BE2C (cell line): Measurements from ENCODE around the gene GAPDHS. TPM values are rescaled to one million over a fixed set of nuclear protein-coding genes. Genes with fewer than 3 reads are reported as not detected.

Experiments
- DNase-seq: peaks from one replicate; pipeline ENCODE4 v3.0.0-alpha.2; 2020
- H3K27me3 ChIP-seq: fragments of 250-450 bp; sonication (Bioruptor Pico); 2 replicates; pipeline ENCODE4 v1.5.1; 2020; ENCODE audit warnings: mild to moderate bottlenecking
- H3K36me3 ChIP-seq: fragments of 250-450 bp; sonication (Bioruptor Pico); 2 replicates; pipeline ENCODE4 v1.5.1; 2020; ENCODE audit warnings: mild to moderate bottlenecking
- H3K4me1 ChIP-seq: fragments of 250-450 bp; sonication (Bioruptor Pico); 2 replicates; pipeline ENCODE4 v1.5.1; 2020
- H3K4me3 ChIP-seq: 2 replicates; pipeline ENCODE4 v1.5.1; 2011; ENCODE audit warnings: low read depth, low read length
- H3K9me3 ChIP-seq: fragments of 250-450 bp; sonication (Bioruptor Pico); 2 replicates; pipeline ENCODE4 v1.5.1; 2020
- polyA plus RNA-seq: library from polyadenylated mRNA; unstranded; fragments of >200 nt; gene quantifications from one replicate; pipeline ENCODE4 v1.2.1, GENCODE V29; 2012; ENCODE audit warnings: low read depth, missing spikeins; ENCODE audit not compliant: insufficient read length, insufficient read depth
- TF ChIP-seq, protein P1 (sequence below): IDR thresholded peaks from 2 replicates; pipeline ENCODE4 v1.5.1; 2012; ENCODE audit warnings: mild to moderate bottlenecking, low read depth, low read length

The GAPDHS gene
- not detected for polyA plus RNA-seq

DNA sequence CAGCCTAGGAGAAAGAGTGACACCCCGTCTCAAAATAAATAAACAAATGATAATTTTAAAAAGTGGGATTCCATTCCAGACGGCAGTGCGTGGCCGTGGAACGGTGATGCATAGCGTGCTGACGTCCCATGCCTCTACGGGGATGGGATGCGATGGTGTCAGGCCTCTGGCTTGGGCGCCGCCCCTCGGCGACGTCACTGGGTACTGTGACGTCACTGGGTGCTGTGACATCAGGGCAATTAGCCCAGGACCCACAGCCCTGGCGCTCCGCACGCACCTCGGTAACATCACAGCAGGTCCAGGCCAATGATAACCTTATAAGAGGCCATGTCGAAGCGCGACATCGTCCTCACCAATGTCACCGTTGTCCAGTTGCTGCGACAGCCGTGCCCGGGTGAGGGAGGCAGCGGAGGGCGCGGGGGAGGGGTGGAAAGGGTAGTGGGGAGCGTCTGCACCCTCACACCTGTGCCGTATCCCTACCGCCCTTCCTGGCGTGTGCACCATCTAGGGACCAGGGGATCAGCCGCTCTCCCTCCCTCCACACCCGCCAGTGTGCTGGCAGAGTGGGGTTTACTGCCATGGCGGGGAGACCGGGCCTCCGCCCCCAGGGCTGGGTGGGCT is at the start of gene GAPDHS:
GAPDHS (plus strand) TSS at position 256 of the 621 bp plus-strand sequence; CDS start at position 328, 72 bp downstream.
- Histone ChIP-seq H3K9me3 (0 out of 2 replicates have a peak, but pooled peaks cover 3% of the 10 kb centered on the region), H3K4me1 (no peaks in the 10 kb centered on the region)
- no peak for DNase-seq

DNA sequence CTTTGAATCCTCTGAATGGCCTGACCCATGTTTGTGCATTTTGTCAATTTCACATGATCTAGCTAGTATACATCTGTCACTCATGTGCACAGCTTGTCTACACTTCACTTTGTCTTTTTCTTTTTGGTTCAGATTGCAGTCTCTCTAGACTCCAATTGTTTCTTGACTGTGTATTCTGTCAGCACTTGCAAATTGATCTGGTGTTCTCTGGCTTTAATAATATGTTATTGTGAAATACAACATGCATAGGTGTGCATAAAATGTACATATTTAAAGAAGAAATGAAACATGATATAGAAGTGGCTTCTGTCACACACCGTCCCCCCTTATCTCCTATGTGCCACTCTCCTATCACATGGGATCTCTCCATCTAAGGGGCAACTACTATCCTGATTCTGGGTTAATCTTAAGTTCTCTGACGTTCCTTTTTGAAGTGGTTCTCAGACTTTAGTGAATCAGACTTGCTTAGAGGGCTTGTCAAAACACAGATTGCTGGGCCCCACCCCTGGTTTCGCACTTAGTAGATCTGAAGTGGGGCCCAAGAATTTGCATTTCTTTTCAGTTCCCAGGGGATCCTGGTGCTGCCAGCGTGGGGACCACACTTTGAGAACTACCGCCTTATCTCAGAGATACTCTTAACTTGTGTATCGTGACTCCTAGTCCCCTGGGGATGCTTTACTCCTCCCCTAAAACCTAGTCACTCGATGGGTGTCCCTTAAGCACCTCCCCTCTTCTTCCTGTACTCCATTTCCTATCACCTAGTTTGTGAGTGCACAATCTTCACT is 48.8 kb upstream of the GAPDHS start:
- no peaks in the 10 kb centered on the region for H3K27me3 ChIP-seq
- no peaks in the 10 kb centered on the region for H3K9me3 ChIP-seq
- TF ChIP-seq, protein P1, sequence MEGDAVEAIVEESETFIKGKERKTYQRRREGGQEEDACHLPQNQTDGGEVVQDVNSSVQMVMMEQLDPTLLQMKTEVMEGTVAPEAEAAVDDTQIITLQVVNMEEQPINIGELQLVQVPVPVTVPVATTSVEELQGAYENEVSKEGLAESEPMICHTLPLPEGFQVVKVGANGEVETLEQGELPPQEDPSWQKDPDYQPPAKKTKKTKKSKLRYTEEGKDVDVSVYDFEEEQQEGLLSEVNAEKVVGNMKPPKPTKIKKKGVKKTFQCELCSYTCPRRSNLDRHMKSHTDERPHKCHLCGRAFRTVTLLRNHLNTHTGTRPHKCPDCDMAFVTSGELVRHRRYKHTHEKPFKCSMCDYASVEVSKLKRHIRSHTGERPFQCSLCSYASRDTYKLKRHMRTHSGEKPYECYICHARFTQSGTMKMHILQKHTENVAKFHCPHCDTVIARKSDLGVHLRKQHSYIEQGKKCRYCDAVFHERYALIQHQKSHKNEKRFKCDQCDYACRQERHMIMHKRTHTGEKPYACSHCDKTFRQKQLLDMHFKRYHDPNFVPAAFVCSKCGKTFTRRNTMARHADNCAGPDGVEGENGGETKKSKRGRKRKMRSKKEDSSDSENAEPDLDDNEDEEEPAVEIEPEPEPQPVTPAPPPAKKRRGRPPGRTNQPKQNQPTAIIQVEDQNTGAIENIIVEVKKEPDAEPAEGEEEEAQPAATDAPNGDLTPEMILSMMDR: no peak
- H3K4me1 ChIP-seq: peaks cover 22% of the 10 kb centered on the region
- no peak for DNase-seq
- H3K36me3 ChIP-seq: no peaks in the 10 kb centered on the region
- H3K4me3 ChIP-seq: no peak overlapping the region

More for the DNA sequence above, at the start of gene GAPDHS:
- Histone ChIP-seq H3K36me3 (no peaks in the 10 kb centered on the region), H3K27me3 (peaks cover 64% of the 10 kb centered on the region), H3K4me3 (no peak within 1 kb of the TSS)
- TF ChIP-seq, protein P1: no peak

DNA sequence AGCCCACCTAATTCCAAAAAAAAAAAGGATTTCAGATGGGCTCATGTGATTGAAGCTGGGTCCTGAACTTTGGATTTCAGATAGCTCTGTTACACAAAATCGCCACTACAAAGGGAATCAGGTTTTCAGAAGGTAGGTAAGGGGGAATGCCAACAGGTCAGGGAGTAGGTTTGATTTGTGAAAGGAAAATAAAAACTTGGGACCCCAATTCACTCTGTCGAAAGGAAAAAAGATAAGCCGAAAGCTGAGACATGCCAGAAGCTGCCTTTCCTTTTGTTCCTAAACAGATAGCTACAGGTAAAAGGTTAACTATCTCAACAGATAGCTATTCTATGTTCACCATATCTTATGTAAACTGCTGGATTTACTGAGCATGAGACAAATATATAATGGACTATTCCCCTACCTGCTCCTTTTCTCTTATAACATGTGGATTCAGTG is 47.0 kb upstream of the GAPDHS start:
- Histone ChIP-seq H3K4me3 (no peak overlapping the region), H3K36me3 (no peaks in the 10 kb centered on the region), H3K27me3 (no peaks in the 10 kb centered on the region), H3K4me1 (peaks cover 22% of the 10 kb centered on the region), H3K9me3 (no peaks in the 10 kb centered on the region)
- DNase-seq: no peak
- TF ChIP-seq, protein P1: no peak

DNA sequence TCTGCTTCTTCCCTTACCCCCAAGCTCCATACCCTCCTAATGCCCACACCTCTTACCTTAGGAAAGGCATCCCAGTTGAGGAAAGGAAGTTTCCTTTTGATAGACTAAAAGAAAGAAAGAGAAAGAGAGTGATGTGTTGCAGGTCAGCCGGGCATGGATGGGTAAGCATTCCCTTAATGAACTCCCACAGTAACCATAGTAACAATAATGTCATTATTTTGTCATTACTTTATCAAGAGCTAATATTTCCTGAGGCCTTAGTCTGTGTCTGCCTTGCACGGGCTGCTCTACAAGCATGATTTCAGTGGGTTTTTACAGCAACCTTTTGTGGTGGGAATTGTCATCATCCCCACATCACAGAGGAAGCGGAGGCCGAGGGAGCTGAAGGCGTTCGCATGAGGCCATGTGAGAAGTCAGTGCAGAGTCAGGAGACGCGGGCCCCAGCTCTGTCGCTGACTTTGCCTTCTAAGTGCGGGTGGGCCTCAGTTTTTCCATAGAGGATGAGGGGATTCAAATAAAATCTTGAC is 45.5 kb upstream of the GAPDHS start:
- H3K36me3 ChIP-seq: no peaks in the 10 kb centered on the region
- DNase-seq: no peak
- H3K4me3 ChIP-seq: no peak overlapping the region
- H3K9me3 ChIP-seq: no peaks in the 10 kb centered on the region
- no peaks in the 10 kb centered on the region for H3K27me3 ChIP-seq
- TF ChIP-seq, protein P1: no peak
- peaks cover 22% of the 10 kb centered on the region for H3K4me1 ChIP-seq

DNA sequence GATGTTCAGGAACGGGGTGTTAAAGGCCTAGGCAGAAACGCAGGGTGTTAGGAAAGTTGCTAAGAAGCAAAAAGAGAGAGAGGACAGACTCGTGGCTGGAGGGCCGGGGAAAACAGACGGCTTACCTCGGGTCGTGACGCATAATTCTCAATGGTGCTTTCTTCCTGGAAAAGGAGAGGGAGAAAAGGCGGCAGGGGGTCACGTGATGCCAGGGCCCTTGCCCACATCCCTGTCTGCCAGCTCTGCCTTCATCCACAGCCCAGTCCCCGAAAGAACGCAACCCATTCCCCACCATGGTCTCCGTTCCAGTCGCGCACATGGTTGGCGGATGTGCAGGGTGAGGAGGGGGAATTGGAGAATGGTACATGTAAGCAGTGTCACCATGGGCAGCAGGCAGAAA is 44.6 kb upstream of the GAPDHS start:
- H3K9me3 ChIP-seq: no peaks in the 10 kb centered on the region
- no peaks in the 10 kb centered on the region for H3K27me3 ChIP-seq
- no peaks in the 10 kb centered on the region for H3K36me3 ChIP-seq
- no peak for DNase-seq
- no peak overlapping the region for H3K4me3 ChIP-seq
- peaks cover 22% of the 10 kb centered on the region for H3K4me1 ChIP-seq
- TF ChIP-seq, protein P1: no peak
